Motor neuron (in vitro differentiated cells): ENCODE measurements around the gene POLA2. TPM values are rescaled to one million over a fixed set of nuclear protein-coding genes. Genes with fewer than 3 reads are reported as not detected.

Experiments used
- ATAC-seq, 8 experiments: fragments of 200-7000 bp; cut with Tn5 transposase; replicated peaks in 6 of 8; 2 replicates each; pipeline ENCODE4 v1.8.0; 2021; ENCODE audit warnings: mild to moderate bottlenecking in 8 of 8, moderate library complexity in 8 of 8
- H3K27ac ChIP-seq, 2 donors: fragments of 250-450 bp; sonication (Bioruptor Pico); 2 replicates each; pipeline ENCODE4 v1.9.0; 2021; ENCODE audit warnings: antibody characterized with exemption in 2 of 2, mild to moderate bottlenecking in 2 of 2, moderate library complexity in 1 of 2
- H3K4me1 ChIP-seq, 2 donors: fragments of 250-450 bp; sonication (Bioruptor Pico); replicated peaks in 1 of 2; 2 replicates each; pipeline ENCODE4 v1.6.1; 2021; ENCODE audit warnings: antibody characterized with exemption in 2 of 2, mild to moderate bottlenecking in 2 of 2, moderate library complexity in 1 of 2
- H3K4me3 ChIP-seq, 5 donors: fragments of 250-450 bp; sonication (Bioruptor Pico); 2 replicates each; pipeline ENCODE4 v1.9.0; 2021; ENCODE audit warnings: antibody characterized with exemption in 5 of 5, mild to moderate bottlenecking in 5 of 5, moderate library complexity in 4 of 5
- WGBS, 10 experiments: fragments of 450-650 bp; shearing (Covaris generic); methylation state at CpG; one replicate each; pipeline ENCODE4 v1.0.0; 2022; 5-methylcytosine and 5-hydroxymethylcytosine counted together
- in situ Hi-C, 9 experiments: fragments of 400-800 bp; cut with MboI; loops; one replicate each; pipeline ENCODE4 v1.15.0; 2021; ENCODE audit warnings: low sequenced_read_pairs in 9 of 9, low pct_unique_long_range_greater_than_20kb in 2 of 9; ENCODE audit not compliant: unreplicated experiment in 9 of 9
- total RNA-seq, 8 experiments: library from RNA; unstranded; fragments of 300-600 nt; gene quantifications; 2 replicates each; pipeline versions ENCODE4 v1.2.3 to v1.2.4, GENCODE V29; 2022

Gene POLA2
- 10 to 100 TPM in 3 of 8 experiments, 1 to 10 TPM in 5; 2.9 to 22.0 (median 6.0) TPM for total RNA-seq

GRCh38 chr11:65261591-65262380 lies at the start of gene POLA2:
TSS of gene POLA2 (plus strand) at chr11:65261962. CDS start at chr11:65262293, 331 bp downstream.
- ATAC-seq: peak; percentile 89 to 96 (median 94)
- WGBS, 10 experiments: 0 to 20% (median 0%) methylated on average over 1 to 28 of the region's 66 CpGs; no CpG with 5 or more reads in 3 of the 10 experiments

GRCh38 chr11:65212226-65212801 lies 49.4 kb upstream of the POLA2 start:
- Histone ChIP-seq H3K27ac (no peak overlapping the region), H3K4me3 (no peak overlapping the region), H3K4me1 (no peaks in the 10 kb centered on the region)
- WGBS, 10 experiments: 100% methylated on average over 2 of the region's 13 CpGs; no CpG with 5 or more reads in 9 of the 10 experiments
- in situ Hi-C loops: no loop called here
- ATAC-seq: no peak

More at GRCh38 chr11:65261591-65262380, at the start of gene POLA2:
- Histone ChIP-seq H3K4me1 (peaks cover 4 to 8% of the 10 kb centered on the region in 2 donors), H3K4me3 (peak within 1 kb of the TSS; percentile 50 to 83 (median 69)), H3K27ac (peak within 1 kb of the TSS in 1 of 2 donors; percentile 66)
- in situ Hi-C loops: no loop called here

- H3K4me1 ChIP-seq: no peaks in the 10 kb centered on the region
- H3K4me3 ChIP-seq: no peak overlapping the region
- 14 to 62% (median 35%) methylated on average over 1 to 8 of the region's 26 CpGs; no CpG with 5 or more reads in 4 of the 10 experiments for WGBS, 10 experiments
- no peak overlapping the region for H3K27ac ChIP-seq
- peak in 5 of 8 experiments; percentile 8 to 31 (median 23) for ATAC-seq
- in situ Hi-C loops: no loop called here
These were observed 48.2 kb upstream of the POLA2 start for GRCh38 chr11:65213322-65214211.

GRCh38 chr11:65214212-65214845 lies 47.4 kb upstream of the POLA2 start:
- WGBS, 10 experiments: 71 to 100% (median 93%) methylated on average over 1 to 9 of the region's 16 CpGs
- Histone ChIP-seq H3K4me1 (no peaks in the 10 kb centered on the region), H3K27ac (no peak overlapping the region), H3K4me3 (no peak overlapping the region)
- in situ Hi-C loops: no loop called here
- no peak for ATAC-seq

GRCh38 chr11:65215441-65216076 lies 46.2 kb upstream of the POLA2 start:
- no peak overlapping the region for H3K27ac ChIP-seq

GRCh38 chr11:65216830-65217229 lies 44.9 kb upstream of the POLA2 start:
- ATAC-seq: peak in 2 of 8 experiments; percentile 14 to 68
- Histone ChIP-seq H3K4me3 (no peak overlapping the region), H3K27ac (no peak overlapping the region), H3K4me1 (no peaks in the 10 kb centered on the region)
- WGBS, 10 experiments: 80 to 100% methylated on average over 1 to 2 of the region's 6 CpGs; no CpG with 5 or more reads in 8 of the 10 experiments
- in situ Hi-C loops: no loop called here

More at GRCh38 chr11:65215441-65216076, 46.2 kb upstream of the POLA2 start:
- WGBS, 10 experiments: 78 to 100% (median 95%) methylated on average over 3 to 15 of the region's 24 CpGs
- in situ Hi-C loops: no loop called here
- Histone ChIP-seq H3K4me3 (no peak overlapping the region), H3K4me1 (no peaks in the 10 kb centered on the region)
- no peak for ATAC-seq

GRCh38 chr11:65217441-65218423 lies 44.0 kb upstream of the POLA2 start:
- Histone ChIP-seq H3K27ac (no peak overlapping the region), H3K4me3 (no peak overlapping the region), H3K4me1 (no peaks in the 10 kb centered on the region)
- no peak for ATAC-seq
- WGBS, 10 experiments: 63 to 100% (median 100%) methylated on average over 1 to 3 of the region's 19 CpGs; no CpG with 5 or more reads in 3 of the 10 experiments
- in situ Hi-C loops: no loop called here

GRCh38 chr11:65218446-65218845 lies 43.3 kb upstream of the POLA2 start:
- ATAC-seq: no peak

GRCh38 chr11:65219930-65220213 lies 41.9 kb upstream of the POLA2 start:
- H3K4me3 ChIP-seq: no peak overlapping the region

More at GRCh38 chr11:65218446-65218845, 43.3 kb upstream of the POLA2 start:
- Histone ChIP-seq H3K27ac (no peak overlapping the region), H3K4me3 (no peak overlapping the region), H3K4me1 (no peaks in the 10 kb centered on the region)
- in situ Hi-C loops: no loop called here
- WGBS, 10 experiments: 47 to 100% (median 92%) methylated on average over 1 to 7 of the region's 9 CpGs; no CpG with 5 or more reads in 3 of the 10 experiments

GRCh38 chr11:65221026-65221425 lies 40.7 kb upstream of the POLA2 start:
- H3K4me1 ChIP-seq: peaks cover 5 to 10% of the 10 kb centered on the region in 2 donors
- ATAC-seq: no peak
- in situ Hi-C loops: no loop called here
- H3K27ac ChIP-seq: no peak overlapping the region
- no peak overlapping the region for H3K4me3 ChIP-seq
- 65 to 93% (median 84%) methylated on average over 2 to 5 of the region's 10 CpGs; no CpG with 5 or more reads in 5 of the 10 experiments for WGBS, 10 experiments

More at GRCh38 chr11:65219930-65220213, 41.9 kb upstream of the POLA2 start:
- H3K27ac ChIP-seq: no peak overlapping the region
- ATAC-seq: peak in 2 of 8 experiments; percentile 63 to 66
- peaks cover 0 to 2% of the 10 kb centered on the region in 2 donors for H3K4me1 ChIP-seq
- WGBS, 10 experiments: 7 to 83% (median 28%) methylated on average over 1 to 3 of the region's 3 CpGs; no CpG with 5 or more reads in 1 of the 10 experiments
- in situ Hi-C loops: no loop called here

- Histone ChIP-seq H3K4me3 (no peak overlapping the region), H3K27ac (no peak overlapping the region), H3K4me1 (peaks cover 5 to 10% of the 10 kb centered on the region in 2 donors)
- no peak for ATAC-seq
- WGBS, 10 experiments: 40 to 92% (median 71%) methylated on average over 1 to 6 of the region's 8 CpGs; no CpG with 5 or more reads in 2 of the 10 experiments
- in situ Hi-C loops: no loop called here
These were observed 38.8 kb upstream of the POLA2 start for GRCh38 chr11:65223011-65223410.
